ENCODE measurements around the gene SLC12A6. TPM values are rescaled to one million over a fixed set of nuclear protein-coding genes. Genes with fewer than 3 reads are reported as not detected.

SLC12A6 gene
- total and polyA plus RNA-seq, 2 of the 13 experiments (the other 11 are each of a cell fraction or from before 2014, with no cell fraction given), result 15.2 to 30.1 TPM

- TF ChIP-seq FOXA3 (CRISPR knock-in tag; IDR thresholded peaks at IDR 0.05) (no peak), ZNF510 (CRISPR knock-in tag; IDR thresholded peaks at IDR 0.05; ENCODE audit: low read depth) (no peak), KLF15 (CRISPR knock-in tag; IDR thresholded peaks at IDR 0.05; ENCODE audit: borderline replicate concordance) (no peak), MXD4 (CRISPR knock-in tag; IDR thresholded peaks at IDR 0.05) (no peak), SMAD1 (CRISPR knock-in tag; IDR thresholded peaks at IDR 0.05; ENCODE audit: borderline replicate concordance, low read depth) (no peak), HMG20B (CRISPR knock-in tag; conservative IDR thresholded peaks at IDR 0.05) (no peak)
These were observed 148.9 kb downstream of the SLC12A6 start (continued) for GRCh38 chr15:34188711-34189110.

- intact Hi-C loops (cut with micrococcal nuclease; ENCODE audit: unreplicated experiment), result no loop called here
- Histone ChIP-seq H3K36me3 (replicated peaks in 1 of 2; ENCODE audit: control insufficient read depth in 1 of 2, insufficient read depth in 2 of 2, low read length in 2 of 2) (0 out of 5 replicates have a peak, but pooled peaks cover 0 to 3% of the 10 kb centered on the region in 2 experiments), H3K4me1 (ENCODE audit: insufficient read depth, low read length) (no peaks in the 10 kb centered on the region), H3K4me3 (replicated peaks in 1 of 3; ENCODE audit: insufficient read depth in 1 of 3, low read depth in 2 of 3, low read length in 3 of 3) (no peak overlapping the region), H3K9ac (ENCODE audit: insufficient read depth, low read depth, low read length) (no peak overlapping the region), H3K4me2 (ENCODE audit: low read depth, low read length) (no peak overlapping the region), H3K79me2 (ENCODE audit: insufficient read depth, low read length) (peaks cover 44% of the 10 kb centered on the region), H4K20me1 (ENCODE audit: insufficient read depth, low read length) (no peaks in the 10 kb centered on the region), H2AFZ (ENCODE audit: low read length) (no peak overlapping the region), H3K27me3 (ENCODE audit: control insufficient read depth in 1 of 2, insufficient read depth in 2 of 2, low read length in 2 of 2) (no peaks in the 10 kb centered on the region), H3K27ac (ENCODE audit: extremely low read length, insufficient read depth, low read length) (no peak overlapping the region), H3K9me3 (ENCODE audit: low read length) (no peaks in the 10 kb centered on the region)
- ATAC-seq, result no peak
- no peak for FAIRE-seq
- 94% methylated on average over 4 of the region's 4 CpGs for WGBS (ENCODE audit: low lambda C conversion rate)
- CTCF ChIA-PET (ENCODE audit: low intra/inter-chr PET ratio, low total read pairs), result no interaction called here
- DNase-seq (ENCODE audit: low spot score), result no peak
- TF ChIP-seq RCOR2 (CRISPR knock-in tag; IDR thresholded peaks at IDR 0.05) (no peak), ZNF629 (CRISPR knock-in tag; conservative IDR thresholded peaks at IDR 0.05) (no peak), ZC3H4 (CRISPR knock-in tag; IDR thresholded peaks at IDR 0.05; ENCODE audit: borderline replicate concordance) (no peak), ZNF598 (CRISPR knock-in tag; IDR thresholded peaks at IDR 0.05; ENCODE audit: borderline replicate concordance) (no peak), KDM5B (CRISPR knock-in tag; IDR thresholded peaks at IDR 0.05; ENCODE audit: borderline replicate concordance) (no peak), ZNF75D (CRISPR knock-in tag; IDR thresholded peaks at IDR 0.05; ENCODE audit: borderline replicate concordance) (no peak), MLX (CRISPR knock-in tag; IDR thresholded peaks at IDR 0.05) (no peak), IRX3 (CRISPR knock-in tag; IDR thresholded peaks at IDR 0.05; ENCODE audit: borderline replicate concordance, low read depth) (no peak), SP140L (CRISPR knock-in tag; IDR thresholded peaks at IDR 0.05; ENCODE audit: borderline replicate concordance) (no peak), ZNF431 (CRISPR knock-in tag; IDR thresholded peaks at IDR 0.05; ENCODE audit: borderline replicate concordance, low read depth) (no peak), GPN1 (CRISPR knock-in tag; IDR thresholded peaks at IDR 0.05; ENCODE audit: borderline replicate concordance) (no peak)
- in situ Hi-C loops (cut with HindIII; ENCODE audit: extremely low pct_ligation_motif_present, low pct_unique_long_range_greater_than_20kb), result no loop called here
- no TSS peak for BruUV-seq (replicated peaks)
- POLR2A ChIA-PET, result no interaction called here
These were observed 151.9 kb downstream of the SLC12A6 start for GRCh38 chr15:34185666-34186065.

All from HepG2 (cell line).